Left ventricle myocardium inferior (tissue), 1 donor: ENCODE results near the gene ERMP1. TPM values are rescaled to one million over a fixed set of nuclear protein-coding genes. Genes with fewer than 3 reads are reported as not detected.

ENCODE experiments used
- DNase-seq: peaks from one replicate; pipeline ENCODE4 v3.0.0-alpha.2; 2020
- H3K27ac ChIP-seq: fragments of 200-600 bp; replicated peaks from 2 replicates; pipeline ENCODE4 v1.8.0; 2021
- H3K27me3 ChIP-seq: fragments of 200-600 bp; 2 replicates; pipeline ENCODE4 v1.8.0; 2021; ENCODE audit warnings: low read depth
- H3K36me3 ChIP-seq: fragments of 200-600 bp; 2 replicates; pipeline ENCODE4 v1.8.0; 2021
- H3K4me1 ChIP-seq: fragments of 200-600 bp; 2 replicates; pipeline ENCODE4 v1.8.0; 2021
- H3K4me3 ChIP-seq: fragments of 200-600 bp; 2 replicates; pipeline ENCODE4 v1.8.0; 2021; ENCODE audit warnings: mild to moderate bottlenecking, moderate library complexity
- H3K9me3 ChIP-seq: fragments of 200-600 bp; replicated peaks from 2 replicates; pipeline ENCODE4 v1.8.0; 2021
- CTCF ChIP-seq: fragments of 200-600 bp; IDR thresholded peaks from 2 replicates; pipeline ENCODE4 v1.8.0; 2021; ENCODE audit warnings: antibody characterized with exemption, mild to moderate bottlenecking, borderline replicate concordance
- intact Hi-C: fragments of 100-400 bp; cut with micrococcal nuclease; formaldehyde crosslinking; loops from one replicate; pipeline ENCODE4 v1.11.0; 2022
- total RNA-seq: library from RNA; stranded (reverse); fragmentation: NEBNext Ultra II Directional; extraction: Animal tissue kit (Norgen Biotek cat#: 25700); gene quantifications from one replicate; pipeline ENCODE4 v1.2.1, GENCODE V29; 2021
- donor health status: DM: no; HTN: yes; CAD: no; lungs with severe emphysema.

Gene ERMP1
- total RNA-seq, 1 donor from 2014 or later: 23.9 TPM

GRCh38 chr9:5853617-5854016 lies 20.7 kb upstream of the ERMP1 start:
- no peak for TF ChIP-seq CTCF

GRCh38 chr9:5852987-5853386 lies 20.1 kb upstream of the ERMP1 start:
- H3K27ac ChIP-seq: no peak overlapping the region
- H3K9me3 ChIP-seq: no peaks in the 10 kb centered on the region
- H3K36me3 ChIP-seq: no peaks in the 10 kb centered on the region
- no peak for TF ChIP-seq CTCF
- H3K27me3 ChIP-seq: no peaks in the 10 kb centered on the region
- intact Hi-C loops: no loop called here
- H3K4me3 ChIP-seq: no peak overlapping the region
- DNase-seq: no peak
- no peaks in the 10 kb centered on the region for H3K4me1 ChIP-seq

More at GRCh38 chr9:5853617-5854016, 20.7 kb upstream of the ERMP1 start:
- no peaks in the 10 kb centered on the region for H3K36me3 ChIP-seq
- DNase-seq: no peak
- H3K4me1 ChIP-seq: no peaks in the 10 kb centered on the region
- no peaks in the 10 kb centered on the region for H3K9me3 ChIP-seq
- H3K27me3 ChIP-seq: no peaks in the 10 kb centered on the region
- H3K27ac ChIP-seq: no peak overlapping the region
- no peak overlapping the region for H3K4me3 ChIP-seq
- intact Hi-C loops: no loop called here

- no peak overlapping the region for H3K4me3 ChIP-seq
- no peak for TF ChIP-seq CTCF
- intact Hi-C loops: no loop called here
- H3K27ac ChIP-seq: no peak overlapping the region
- DNase-seq: no peak
- no peaks in the 10 kb centered on the region for H3K9me3 ChIP-seq
- H3K27me3 ChIP-seq: no peaks in the 10 kb centered on the region
- H3K4me1 ChIP-seq: no peaks in the 10 kb centered on the region
- no peaks in the 10 kb centered on the region for H3K36me3 ChIP-seq
Observed at GRCh38 chr9:5851445-5851844, 18.5 kb upstream of the ERMP1 start.

GRCh38 chr9:5850724-5851122 lies 17.8 kb upstream of the ERMP1 start:
- no peaks in the 10 kb centered on the region for H3K36me3 ChIP-seq
- H3K27ac ChIP-seq: no peak overlapping the region
- no peaks in the 10 kb centered on the region for H3K4me1 ChIP-seq
- no peak for DNase-seq
- H3K4me3 ChIP-seq: no peak overlapping the region
- intact Hi-C loops: no loop called here
- no peaks in the 10 kb centered on the region for H3K27me3 ChIP-seq
- TF ChIP-seq CTCF: no peak
- H3K9me3 ChIP-seq: no peaks in the 10 kb centered on the region

- H3K9me3 ChIP-seq: no peaks in the 10 kb centered on the region
- TF ChIP-seq CTCF: no peak
- intact Hi-C loops: no loop called here
- DNase-seq: no peak
- H3K4me1 ChIP-seq: no peaks in the 10 kb centered on the region
- H3K4me3 ChIP-seq: no peak overlapping the region
- H3K27me3 ChIP-seq: no peaks in the 10 kb centered on the region
- H3K36me3 ChIP-seq: no peaks in the 10 kb centered on the region
- H3K27ac ChIP-seq: no peak overlapping the region
Observed at GRCh38 chr9:5848372-5848882, 15.5 kb upstream of the ERMP1 start.
